GM19193 (cell line): ENCODE results near the gene HMGB4.

Experiments used
- POLR2A ChIP-seq: IDR thresholded peaks from 4 replicates; pipeline ENCODE4 v1.6.1; 2011; ENCODE audit not compliant: insufficient read depth, insufficient read length; ENCODE audit errors: extremely low read depth

The HMGB4 gene

GRCh38 chr1:33905241-33905640 is 41.4 kb downstream of the HMGB4 start:
- no peak for TF ChIP-seq POLR2A

- TF ChIP-seq POLR2A, result no peak
Observed at GRCh38 chr1:33906156-33906555, 42.3 kb downstream of the HMGB4 start.

- TF ChIP-seq POLR2A, result no peak
Observed at GRCh38 chr1:33908324-33908956, 44.6 kb downstream of the HMGB4 start.
